ENCODE results near the gene MTHFR.

The MTHFR gene

GRCh38 chr1:11805422-11806306 is at the start of gene MTHFR, which contains the start of gene CLCN6:
Gene MTHFR, minus strand, starts transcription at chr1:11805964. Its CDS starts 2,848 bp downstream, at chr1:11803116.
Gene CLCN6, plus strand, starts transcription at chr1:11806191. Its CDS starts 72 bp downstream, at chr1:11806263.
- TF ChIP-seq GATA2 (IDR thresholded peaks at IDR 0.05; ENCODE audit: low read depth, low read length), result no peak
- TF ChIP-seq GATA3 (IDR thresholded peaks at IDR 0.05; ENCODE audit: low read depth, low read length), result no peak

- TF ChIP-seq GATA2 (IDR thresholded peaks at IDR 0.05; ENCODE audit: low read depth, low read length), result no peak
- no peak for TF ChIP-seq GATA3 (IDR thresholded peaks at IDR 0.05; ENCODE audit: low read depth, low read length)
Observed at GRCh38 chr1:11855430-11855829, 49.7 kb upstream of the MTHFR start.

GRCh38 chr1:11854519-11854918 is 48.8 kb upstream of the MTHFR start:
- TF ChIP-seq GATA3 (IDR thresholded peaks at IDR 0.05; ENCODE audit: low read depth, low read length), result no peak
- TF ChIP-seq GATA2 (IDR thresholded peaks at IDR 0.05; ENCODE audit: low read depth, low read length), result no peak

- TF ChIP-seq GATA2 (IDR thresholded peaks at IDR 0.05; ENCODE audit: low read depth, low read length) (no peak), GATA3 (IDR thresholded peaks at IDR 0.05; ENCODE audit: low read depth, low read length) (no peak)
Observed at GRCh38 chr1:11851180-11851579, 45.4 kb upstream of the MTHFR start.

GRCh38 chr1:11850156-11850555 is 44.4 kb upstream of the MTHFR start:
- TF ChIP-seq GATA2 (IDR thresholded peaks at IDR 0.05; ENCODE audit: low read depth, low read length) (no peak), GATA3 (IDR thresholded peaks at IDR 0.05; ENCODE audit: low read depth, low read length) (no peak)

- TF ChIP-seq GATA2 (IDR thresholded peaks at IDR 0.05; ENCODE audit: low read depth, low read length) (no peak), GATA3 (IDR thresholded peaks at IDR 0.05; ENCODE audit: low read depth, low read length) (no peak)
Observed at GRCh38 chr1:11848373-11848700, 42.6 kb upstream of the MTHFR start.

- TF ChIP-seq GATA3 (IDR thresholded peaks at IDR 0.05; ENCODE audit: low read depth, low read length) (no peak), GATA2 (IDR thresholded peaks at IDR 0.05; ENCODE audit: low read depth, low read length) (no peak)
Observed at GRCh38 chr1:11847667-11848372, 42.1 kb upstream of the MTHFR start, which contains the start of gene NPPA. Gene NPPA, minus strand, starts transcription at chr1:11847783. Its CDS starts 99 bp downstream, at chr1:11847684.

GRCh38 chr1:11845641-11846335 is 40.0 kb upstream of the MTHFR start:
- TF ChIP-seq GATA3 (IDR thresholded peaks at IDR 0.05; ENCODE audit: low read depth, low read length) (no peak), GATA2 (IDR thresholded peaks at IDR 0.05; ENCODE audit: low read depth, low read length) (no peak)

- peak; percentile 56 for TF ChIP-seq GATA2 (IDR thresholded peaks at IDR 0.05; ENCODE audit: low read depth, low read length)
- no peak for TF ChIP-seq GATA3 (IDR thresholded peaks at IDR 0.05; ENCODE audit: low read depth, low read length)
Observed at GRCh38 chr1:11842154-11843041, 36.6 kb upstream of the MTHFR start.

- no peak for TF ChIP-seq GATA3 (IDR thresholded peaks at IDR 0.05; ENCODE audit: low read depth, low read length)
- no peak for TF ChIP-seq GATA2 (IDR thresholded peaks at IDR 0.05; ENCODE audit: low read depth, low read length)
Observed at GRCh38 chr1:11841245-11842153, 35.7 kb upstream of the MTHFR start.

GRCh38 chr1:11839727-11840705 is 34.3 kb upstream of the MTHFR start:
- TF ChIP-seq GATA3 (IDR thresholded peaks at IDR 0.05; ENCODE audit: low read depth, low read length), result no peak
- no peak for TF ChIP-seq GATA2 (IDR thresholded peaks at IDR 0.05; ENCODE audit: low read depth, low read length)
